GM21360 (cell line): ENCODE data around the gene ZBTB16.

Experiments used
- ATAC-seq: cut with Tn5 transposase; IDR thresholded peaks from one replicate; pipeline ENCODE4 v1.9.1; 2021; ENCODE audit warnings: mild to moderate bottlenecking, moderate library complexity; ENCODE audit not compliant: unreplicated experiment

ZBTB16 gene

DNA sequence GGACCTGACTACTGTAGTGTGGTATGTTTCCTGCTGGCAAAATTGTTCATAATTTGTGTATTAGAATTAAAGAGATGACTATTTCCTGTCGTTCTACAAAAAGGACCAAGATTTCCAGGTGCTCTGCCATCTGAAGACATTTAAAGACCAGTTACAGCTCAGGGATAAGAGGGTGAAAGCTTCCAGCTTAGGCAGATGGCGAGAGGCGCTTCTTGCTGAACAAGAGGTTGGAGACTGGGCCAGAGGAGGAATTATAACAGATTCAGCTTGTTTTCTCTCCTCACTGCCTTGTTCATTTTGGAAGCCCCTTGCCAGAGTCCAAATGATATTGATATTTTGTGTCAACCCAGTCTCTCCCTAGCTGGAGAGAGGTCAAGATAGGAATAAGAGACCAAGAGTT, 213.6 kb downstream of the ZBTB16 start:
- no peak for ATAC-seq

DNA sequence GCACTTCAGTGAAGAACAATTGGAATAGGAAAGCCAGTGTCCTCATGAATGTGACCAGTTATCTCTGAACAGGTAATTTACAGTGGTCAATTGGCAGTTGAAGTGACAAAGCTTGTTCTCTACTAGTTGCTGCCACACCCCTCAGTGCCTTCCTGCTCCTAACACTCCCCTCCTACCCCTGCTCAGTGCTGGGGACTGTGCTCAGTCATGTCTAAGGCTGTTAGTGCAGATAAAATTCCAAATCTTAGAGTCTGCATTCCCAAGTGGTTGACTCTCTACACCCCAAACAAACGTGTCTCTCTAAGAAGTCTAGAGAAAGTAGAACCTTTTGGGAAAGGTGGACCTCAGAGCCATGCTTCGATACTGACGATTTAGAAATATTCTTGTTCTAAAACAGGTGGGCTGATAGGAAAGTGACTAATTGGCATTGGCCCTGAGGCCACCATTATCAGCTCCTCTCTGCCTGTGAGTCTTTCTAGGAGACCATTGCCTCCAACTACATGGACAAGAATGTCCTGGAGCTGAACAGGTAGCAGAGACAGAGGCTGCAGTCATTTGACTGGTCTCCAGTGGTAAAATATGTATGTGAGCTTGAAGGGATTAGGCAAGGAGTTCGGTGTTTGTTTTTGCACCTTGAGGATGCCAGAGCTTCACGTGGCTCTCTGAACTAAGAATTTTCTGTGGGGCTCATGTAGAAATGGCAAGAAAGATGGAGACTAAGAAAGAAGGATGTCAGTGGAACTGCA, 214.6 kb downstream of the ZBTB16 start:
- no peak for ATAC-seq

DNA sequence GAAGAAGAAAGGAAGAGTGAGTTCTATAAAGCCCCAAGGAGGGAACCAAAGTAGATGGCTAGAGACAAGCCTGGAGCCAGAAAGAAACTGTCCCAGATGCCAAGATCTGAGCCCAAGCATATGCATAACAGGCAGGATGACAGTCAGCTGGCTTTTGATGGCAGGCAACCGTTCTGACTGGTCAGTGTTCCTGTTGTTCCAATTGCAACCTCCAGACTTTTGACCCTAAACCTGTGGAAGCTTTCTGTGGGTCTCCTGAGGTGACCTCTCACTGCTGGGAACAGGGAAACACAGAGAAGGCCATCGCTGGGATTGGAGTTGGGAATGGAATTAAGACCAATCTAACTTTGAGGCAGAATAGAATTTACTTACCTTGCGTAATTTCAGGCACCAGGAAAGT, 215.1 kb downstream of the ZBTB16 start:
- ATAC-seq = no peak

DNA sequence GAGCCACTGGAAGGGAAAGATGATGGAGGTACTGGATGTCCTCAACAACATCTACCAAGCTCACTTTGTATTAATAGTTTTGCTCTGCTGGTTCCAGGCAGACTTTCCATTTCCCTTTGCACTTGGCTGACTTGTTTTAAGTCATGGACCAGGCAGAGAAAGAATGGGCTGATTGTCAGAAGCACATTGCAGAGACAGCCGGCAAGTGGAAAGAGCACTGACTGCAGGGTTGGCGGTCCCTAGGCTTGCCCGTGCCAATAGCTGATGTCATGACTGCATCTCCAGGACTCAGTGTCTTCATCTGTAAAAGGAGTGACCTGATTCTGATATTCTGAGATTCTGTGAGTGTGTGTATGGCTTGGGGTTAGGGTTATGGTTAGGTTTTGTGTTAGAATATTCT, 215.8 kb downstream of the ZBTB16 start:
- ATAC-seq = no peak

DNA sequence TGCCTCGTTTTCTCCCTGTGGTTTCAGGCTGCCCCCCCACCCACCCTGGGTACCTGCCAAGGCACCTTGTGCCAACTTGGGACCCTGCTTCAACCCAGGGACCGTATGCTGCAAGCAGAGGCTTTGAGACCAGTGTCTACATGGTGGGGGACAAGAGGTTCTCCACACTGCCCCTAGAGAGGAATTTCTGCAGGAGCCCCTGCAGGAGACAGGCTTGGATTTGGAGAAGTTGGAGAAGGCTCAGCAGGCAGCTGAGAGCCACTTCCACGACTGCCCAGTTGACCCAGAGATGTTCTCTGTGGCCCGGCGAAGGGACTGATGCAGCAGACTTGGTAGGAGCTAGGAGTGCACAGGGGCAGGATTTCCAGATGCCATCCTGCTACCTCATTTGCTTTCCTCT, 216.6 kb downstream of the ZBTB16 start:
- ATAC-seq = no peak

DNA sequence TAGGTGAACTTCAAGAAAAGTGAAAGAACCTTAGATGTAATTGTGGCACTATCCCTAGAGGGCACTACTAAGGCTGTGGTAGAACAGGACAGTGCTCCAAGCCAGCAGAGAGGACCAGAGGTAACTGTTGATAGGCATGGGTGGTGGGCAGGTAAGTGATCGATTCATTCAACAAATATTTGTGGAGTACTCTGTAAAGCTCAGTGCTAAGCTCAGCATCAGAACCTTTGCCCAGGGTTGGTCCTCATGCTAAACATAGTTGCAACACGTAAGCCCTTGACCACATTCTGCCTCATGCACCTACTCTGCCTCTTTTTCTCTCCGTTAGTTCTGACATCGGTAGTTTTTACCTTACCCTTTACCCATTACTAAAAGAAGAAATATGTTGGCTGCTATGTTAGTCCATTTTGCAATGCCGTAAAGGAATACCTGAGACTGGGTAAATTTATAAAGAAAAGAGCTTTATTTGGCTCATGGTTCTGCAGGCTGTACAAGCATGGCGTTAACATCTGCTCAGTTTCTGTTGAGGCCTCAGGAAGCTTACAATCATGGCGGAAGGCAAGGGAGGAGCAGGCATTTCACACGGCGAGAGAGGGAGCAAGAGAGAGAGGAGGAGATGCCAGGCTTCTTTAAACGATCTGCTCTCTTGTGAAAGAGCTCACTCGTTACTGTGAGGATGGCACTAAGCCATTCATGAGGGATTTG, 218.3 kb downstream of the ZBTB16 start:
- ATAC-seq = no peak

DNA sequence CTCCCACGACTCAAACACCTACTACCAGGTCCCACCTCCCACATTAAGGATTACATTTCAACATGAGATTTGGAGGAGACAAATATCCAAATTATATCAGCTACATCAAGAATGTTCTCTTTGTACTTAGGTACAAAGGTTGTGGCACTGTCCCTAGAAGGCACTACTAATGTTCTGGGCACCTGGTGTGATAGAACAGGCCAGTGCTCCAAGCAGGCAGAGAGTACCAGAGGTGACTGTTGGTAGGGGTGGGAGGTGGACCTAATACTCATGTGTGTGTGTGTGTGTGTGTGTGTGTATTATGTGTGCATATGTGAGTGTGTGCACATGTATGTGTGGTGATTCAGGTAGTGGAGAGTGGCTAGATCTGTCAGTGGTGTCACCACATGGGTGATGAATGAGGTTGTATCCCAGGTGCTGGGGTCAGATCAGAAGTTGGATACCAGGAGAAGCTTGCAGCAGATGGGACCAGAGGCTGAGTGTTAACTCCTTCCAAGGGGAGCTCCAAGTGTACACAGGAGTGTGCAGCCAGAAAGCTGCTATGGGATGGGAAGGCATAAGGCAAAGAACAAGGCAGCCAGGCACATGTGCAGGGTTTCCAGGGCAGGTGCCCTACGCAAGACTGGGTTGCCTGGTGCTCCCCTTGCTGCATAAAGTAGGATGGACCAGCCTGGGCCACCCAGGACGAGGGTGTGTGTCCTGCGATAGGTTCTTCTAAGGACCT, 219.0 kb downstream of the ZBTB16 start:
- no peak for ATAC-seq

DNA sequence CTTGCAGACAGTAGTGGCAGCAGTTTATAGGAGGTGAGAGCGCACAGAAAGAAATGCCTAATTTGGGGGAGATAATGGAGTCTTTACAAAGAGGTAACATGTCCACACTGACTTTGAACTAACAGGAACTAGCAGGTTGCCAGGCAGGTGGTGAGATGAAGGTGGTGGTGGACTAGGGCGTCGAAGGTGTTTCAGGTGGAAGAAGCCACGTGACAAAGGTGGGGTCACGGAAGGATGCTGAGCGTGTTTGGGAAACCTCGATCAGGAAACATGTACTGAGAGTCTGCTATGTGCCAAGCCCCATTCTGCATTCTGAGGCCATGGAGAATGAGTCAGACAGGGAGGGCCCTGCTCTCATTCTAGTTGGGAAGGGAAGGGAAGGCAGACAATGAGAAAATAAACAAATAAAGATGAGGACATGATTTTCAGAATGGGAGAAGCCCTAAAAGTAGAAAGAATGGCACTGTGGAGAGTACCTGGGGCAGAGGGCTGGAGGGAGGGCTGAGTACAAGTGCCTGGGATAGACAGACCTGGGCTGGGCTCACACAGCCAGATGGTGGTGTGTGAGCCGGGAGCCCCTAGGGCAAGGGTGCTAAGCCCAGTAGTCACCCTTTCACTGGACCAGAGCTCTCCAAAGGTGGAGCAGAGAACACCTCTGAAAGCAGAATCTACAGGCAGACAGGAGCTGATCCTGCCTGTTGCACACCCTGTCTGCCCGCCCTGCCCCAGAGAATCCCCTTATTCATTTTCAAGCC, 220.5 kb downstream of the ZBTB16 start:
- ATAC-seq = no peak

DNA sequence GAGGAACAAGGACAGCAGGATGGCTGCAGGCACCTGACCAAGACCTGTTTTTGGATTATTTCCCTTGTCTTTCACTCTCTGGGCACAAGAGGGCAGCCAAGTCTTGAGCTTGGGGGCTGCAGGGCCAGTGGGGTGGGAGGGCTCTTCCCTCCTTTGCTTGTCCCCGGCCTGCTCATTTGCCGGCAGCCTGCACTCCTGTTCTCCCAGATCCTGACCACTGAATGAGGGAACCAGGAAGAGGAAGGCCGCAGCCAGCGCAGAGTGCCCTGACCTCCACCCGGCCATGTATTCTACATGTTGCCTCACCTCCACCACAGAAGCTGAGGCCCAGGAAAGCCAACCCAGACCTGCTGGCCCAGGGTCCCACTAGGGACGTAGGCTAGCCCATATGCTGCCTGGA, 221.2 kb downstream of the ZBTB16 start:
- ATAC-seq = no peak

DNA sequence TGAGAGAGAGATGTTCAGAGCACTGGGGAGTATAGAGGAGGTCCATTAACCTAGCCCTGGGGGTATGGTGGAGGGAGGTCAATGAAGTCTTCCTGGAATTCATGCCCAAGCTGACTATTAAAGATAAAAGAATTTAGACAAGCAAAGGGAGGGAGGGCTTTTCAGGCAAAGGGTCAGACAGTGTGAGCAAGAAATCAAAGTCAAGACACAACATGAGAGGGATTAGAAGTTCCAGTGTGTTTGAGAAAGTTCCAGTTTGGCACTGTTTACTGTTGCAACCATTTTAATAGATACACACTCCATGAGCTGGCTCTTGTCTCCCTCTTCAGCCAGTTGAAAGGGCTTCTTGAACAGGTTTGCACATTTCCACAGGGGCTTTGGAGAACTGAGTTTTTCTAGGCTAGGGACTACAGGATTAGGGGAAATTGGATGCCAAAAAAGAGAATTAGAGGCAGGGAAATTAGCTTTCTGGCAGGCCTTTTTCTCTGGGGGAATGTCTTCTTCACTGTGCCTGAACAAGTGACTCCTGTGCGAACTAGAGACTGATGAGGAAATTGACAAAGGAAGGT, 222.0 kb downstream of the ZBTB16 start:
- no peak for ATAC-seq

DNA sequence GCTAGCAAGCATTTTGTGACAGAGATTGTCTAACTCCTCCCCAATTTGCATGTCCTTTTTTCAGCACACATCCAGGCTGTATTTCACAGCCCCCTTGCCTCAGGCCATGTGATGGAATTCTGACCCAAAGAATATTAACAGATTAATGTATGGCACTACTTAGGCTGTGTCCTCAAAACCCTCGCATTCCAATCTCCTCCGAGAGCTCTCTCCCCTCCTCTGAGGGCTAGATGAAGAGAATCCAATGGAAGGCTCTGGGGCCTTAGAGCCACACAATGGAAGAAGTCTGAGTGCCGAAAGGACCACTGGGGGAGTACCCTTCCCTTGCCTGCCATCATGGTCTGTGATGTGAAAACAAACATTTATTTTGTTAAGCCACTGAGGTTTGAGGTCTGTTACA, 223.0 kb downstream of the ZBTB16 start:
- no peak for ATAC-seq

DNA sequence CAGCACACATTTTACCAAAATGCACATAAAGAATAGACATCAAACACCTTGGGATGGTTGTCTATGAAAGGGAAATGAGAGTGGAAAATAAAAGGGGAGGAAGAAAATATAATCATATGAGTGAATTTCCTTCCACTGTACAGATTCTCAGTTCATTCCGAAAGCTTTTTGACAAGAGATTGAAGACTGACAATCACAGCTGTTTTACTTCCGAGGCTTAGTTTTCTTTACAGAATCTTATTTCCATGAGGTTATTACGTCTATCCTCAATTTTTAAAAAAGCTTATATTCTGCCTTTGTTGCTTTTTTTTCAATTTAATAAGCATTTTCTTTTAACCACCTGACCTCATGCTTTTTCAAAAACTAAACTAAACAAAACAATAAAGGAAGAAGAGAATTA, 223.9 kb downstream of the ZBTB16 start:
- no peak for ATAC-seq

DNA sequence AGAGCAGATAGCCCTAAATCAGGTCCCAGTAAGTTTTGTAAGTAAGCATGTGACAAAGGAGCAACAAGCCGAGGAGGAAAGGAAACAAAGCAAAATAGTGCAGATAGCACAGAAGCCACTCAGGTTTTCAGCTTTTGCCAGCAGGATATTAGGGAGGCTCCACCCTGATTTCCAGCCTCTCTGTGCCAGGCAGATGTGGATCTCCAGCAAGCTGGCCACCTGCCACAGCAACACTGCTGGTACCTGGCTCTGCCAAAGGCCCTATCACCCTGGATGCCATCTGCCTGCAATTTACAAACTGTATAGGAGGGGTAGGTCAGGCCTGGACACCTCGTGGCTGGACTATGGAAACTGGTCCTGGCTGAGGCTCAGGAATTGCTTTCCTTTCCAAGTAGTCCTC, 224.5 kb downstream of the ZBTB16 start:
- ATAC-seq = no peak

DNA sequence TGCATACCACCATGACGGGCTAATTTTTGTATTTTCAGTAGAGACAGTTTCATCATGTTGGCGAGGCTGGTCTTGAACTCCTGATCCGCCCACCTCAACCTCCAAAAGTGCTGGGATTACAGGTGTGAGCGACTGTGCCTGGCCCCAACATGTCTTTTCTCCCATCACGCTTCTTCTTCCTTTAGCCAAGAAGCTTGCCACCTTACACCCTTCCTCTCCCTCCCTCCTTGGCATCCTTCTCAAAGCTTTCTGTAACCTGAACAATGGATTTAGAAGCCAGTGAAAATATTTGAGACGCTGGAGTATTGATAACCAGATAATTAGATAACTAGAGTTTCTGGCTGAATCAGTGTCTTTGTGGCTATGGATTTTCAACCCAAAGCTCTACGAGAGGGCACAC, 225.4 kb downstream of the ZBTB16 start:
- ATAC-seq = no peak

DNA sequence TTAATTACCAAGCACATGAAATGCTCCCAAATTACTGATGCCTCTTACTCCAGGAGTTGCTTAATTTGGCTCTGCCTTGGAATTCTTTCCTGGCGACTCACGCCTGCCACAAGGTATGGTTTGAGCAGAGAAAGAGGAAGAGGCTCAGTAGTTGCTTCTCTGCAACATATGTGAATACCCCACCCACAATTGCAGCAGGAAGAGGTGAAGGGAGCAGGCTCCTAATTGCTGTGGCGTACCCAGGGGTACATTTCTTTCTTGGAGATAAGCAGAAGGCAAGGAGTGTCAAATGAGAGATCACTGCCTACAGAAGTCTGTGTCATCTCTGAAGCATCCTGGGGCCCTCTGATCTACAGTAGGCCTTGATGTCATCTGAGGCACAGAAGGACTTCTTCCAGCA, 226.1 kb downstream of the ZBTB16 start:
- ATAC-seq = no peak

DNA sequence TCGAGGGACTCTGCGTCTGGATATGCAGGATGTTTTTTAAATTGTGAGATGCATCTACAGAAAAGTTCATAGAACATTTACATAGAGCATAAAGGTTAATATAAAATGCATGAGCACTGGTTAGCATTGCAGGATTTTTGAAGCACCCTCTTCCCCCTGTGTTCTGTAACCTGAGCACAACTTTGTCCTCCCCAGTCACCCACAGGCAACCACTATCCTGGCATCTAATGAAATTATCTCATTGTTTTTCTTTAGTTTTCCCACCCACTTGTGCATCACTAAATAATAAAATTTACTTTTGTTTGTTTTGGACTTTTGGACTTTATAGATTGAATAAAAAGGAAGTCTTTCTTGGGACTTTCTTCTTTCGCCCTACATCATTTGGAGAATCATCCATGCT, 226.7 kb downstream of the ZBTB16 start:
- ATAC-seq = no peak

DNA sequence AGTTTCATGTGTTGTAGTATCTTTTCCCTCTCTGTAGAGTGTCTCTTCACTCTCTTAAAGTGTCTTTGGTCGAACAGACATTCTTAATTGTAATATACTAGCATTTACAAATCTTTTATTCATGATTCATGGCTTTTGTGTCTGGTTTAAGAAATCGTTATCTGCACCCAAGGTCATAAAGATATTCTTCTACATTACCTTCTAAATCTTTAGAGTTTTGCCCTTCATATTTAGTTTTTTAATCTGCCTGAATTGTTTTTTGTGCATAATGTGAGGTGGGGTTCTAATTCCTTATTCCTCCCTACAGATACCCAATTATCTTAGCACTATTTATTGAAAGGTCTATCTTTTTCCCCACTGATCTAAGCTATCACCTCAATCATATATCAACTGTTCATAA, 227.6 kb downstream of the ZBTB16 start:
- no peak for ATAC-seq

DNA sequence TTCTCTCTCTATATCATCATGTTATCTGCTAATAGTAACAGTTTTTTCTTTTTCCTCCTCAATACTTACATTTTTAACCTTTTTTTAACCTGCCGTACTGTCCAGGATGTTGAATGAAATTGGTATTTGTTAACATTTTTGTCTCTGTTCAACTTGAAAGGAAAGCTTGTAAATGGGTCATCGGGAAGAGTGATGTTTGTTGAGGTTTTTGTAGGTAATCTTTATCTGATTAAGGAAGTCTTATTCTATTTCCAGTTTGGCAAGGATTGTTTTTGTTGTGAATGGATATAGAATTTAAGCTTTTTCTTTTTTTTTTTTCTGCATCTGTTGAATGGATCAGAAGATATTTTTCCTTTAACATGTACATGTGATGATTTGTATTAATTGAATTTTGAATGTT, 228.6 kb downstream of the ZBTB16 start:
- ATAC-seq = no peak

DNA sequence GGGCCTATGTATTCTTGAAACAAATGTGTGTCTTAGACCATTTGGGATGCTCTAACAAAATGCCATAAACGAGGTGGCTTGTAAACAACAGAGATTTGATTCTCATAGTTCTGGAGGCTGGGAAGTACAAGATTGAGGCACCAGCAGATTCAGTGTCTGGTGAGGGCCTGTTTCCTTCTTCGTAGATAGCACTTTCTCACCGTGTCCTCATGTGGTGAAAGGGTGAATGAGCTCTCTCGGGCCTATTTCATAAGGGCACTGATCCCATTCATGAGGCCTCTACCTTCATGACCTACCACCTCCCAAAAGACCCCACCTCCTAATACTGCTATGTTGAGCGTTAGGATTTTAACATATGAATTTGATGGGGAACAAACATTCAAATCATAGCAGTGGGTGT, 230.3 kb downstream of the ZBTB16 start:
- no peak for ATAC-seq

DNA sequence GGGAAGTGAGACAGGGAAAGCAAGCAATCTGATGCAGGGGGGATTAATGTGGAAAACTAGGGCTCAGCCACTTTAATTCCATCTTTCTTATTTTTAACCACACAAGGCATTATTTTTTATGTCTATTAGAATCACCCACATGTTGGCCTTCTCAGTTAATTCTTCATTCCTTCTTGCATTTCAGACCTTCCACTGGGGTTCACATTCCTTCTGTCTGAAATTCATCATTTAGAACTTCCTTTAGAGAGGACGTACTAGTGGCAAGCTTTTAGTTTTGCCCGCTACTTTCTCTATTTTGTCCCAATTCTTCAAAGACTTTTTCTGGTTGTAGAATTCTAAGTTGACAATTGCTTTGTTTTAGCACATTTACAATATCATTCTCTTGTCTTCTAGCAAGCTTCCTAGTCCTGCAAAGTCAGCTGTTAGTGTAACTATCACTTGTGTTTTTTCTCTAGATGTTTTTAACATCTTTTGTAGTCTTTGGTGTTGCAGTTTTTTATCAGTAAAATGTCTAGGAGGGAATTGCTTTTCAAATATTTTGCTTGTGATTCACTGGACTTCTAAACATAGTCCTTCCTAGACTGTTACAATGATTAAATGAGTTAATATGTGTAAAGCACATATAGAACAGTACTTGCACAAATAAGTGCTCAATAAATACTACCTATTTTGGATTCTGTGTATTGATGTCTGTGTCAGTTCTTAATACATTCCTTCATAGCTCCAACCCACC, 231.2 kb downstream of the ZBTB16 start:
- ATAC-seq = no peak
